Measurements from ENCODE around the gene P2RX7. TPM values are rescaled to one million over a fixed set of nuclear protein-coding genes. Genes with fewer than 3 reads are reported as not detected.
"Not testable (repeated sequence)": the region's sequence is repeated elsewhere in the genome, so short reads cannot be mapped to it uniquely, and the experiment has no call there.

P2RX7 gene
- total RNA-seq, 1 donor from 2014 or later: 0.07 TPM

- Histone ChIP-seq H3K4me2 (ENCODE audit: low read length) (no peak overlapping the region), H3K27me3 (ENCODE audit: insufficient read depth, low read length) (peaks cover 61% of the 10 kb centered on the region), H3K4me3 (ENCODE audit: insufficient read depth, low read depth, low read length) (no peak overlapping the region), H3K9me3 (ENCODE audit: insufficient read depth, low read depth, low read length) (peaks cover 7% of the 10 kb centered on the region), H4K20me1 (ENCODE audit: insufficient read depth, low read length) (no peaks in the 10 kb centered on the region), H3K36me3 (ENCODE audit: insufficient read depth, low read length) (no peaks in the 10 kb centered on the region), H3K4me1 (ENCODE audit: insufficient read depth, low read length) (no peaks in the 10 kb centered on the region), H3K79me2 (ENCODE audit: insufficient read depth, low read length) (no peaks in the 10 kb centered on the region), H2AFZ (ENCODE audit: low read depth, low read length) (no peak overlapping the region), H3K27ac (ENCODE audit: low read depth, low read length) (no peak overlapping the region), H3K9ac (ENCODE audit: low read length) (no peak overlapping the region)
- Mint-ChIP-seq H3K27me3 (ENCODE audit: low read depth, unreplicated experiment) (peaks cover 66% of the 10 kb centered on the region), H3K4me3 (ENCODE audit: unreplicated experiment) (no peak overlapping the region), H3K4me1 (ENCODE audit: low read depth, unreplicated experiment) (no peaks in the 10 kb centered on the region), H3K36me3 (ENCODE audit: low read depth, unreplicated experiment) (no peaks in the 10 kb centered on the region), H3K9me3 (ENCODE audit: unreplicated experiment) (peaks cover 15% of the 10 kb centered on the region), H3K27ac (ENCODE audit: unreplicated experiment) (no peak overlapping the region)
- no peak for FAIRE-seq
- TF ChIP-seq CTCF (IDR thresholded peaks at IDR 0.05; ENCODE audit: insufficient read depth, low read depth, low read length) (no peak), EZH2 (IDR thresholded peaks at IDR 0.05; ENCODE audit: insufficient read depth, low read length) (no peak)
- no peak for DNase-seq (ENCODE audit: low read depth)
These were observed 25.4 kb downstream of the P2RX7 start for GRCh38 chr12:121158085-121158484.

- not testable (repeated sequence) for FAIRE-seq; DNase-seq (ENCODE audit: low read depth); H3K4me1 ChIP-seq (ENCODE audit: insufficient read depth, low read length); H3K4me3 ChIP-seq (ENCODE audit: insufficient read depth, low read depth, low read length); H4K20me1 ChIP-seq (ENCODE audit: insufficient read depth, low read length); H3K9me3 ChIP-seq (ENCODE audit: insufficient read depth, low read depth, low read length); H3K27ac Mint-ChIP-seq (ENCODE audit: unreplicated experiment); H3K4me1 Mint-ChIP-seq (ENCODE audit: low read depth, unreplicated experiment); H3K4me3 Mint-ChIP-seq (ENCODE audit: unreplicated experiment); H3K27ac ChIP-seq (ENCODE audit: low read depth, low read length); H3K9ac ChIP-seq (ENCODE audit: low read length); H2AFZ ChIP-seq (ENCODE audit: low read depth, low read length); H3K36me3 Mint-ChIP-seq (ENCODE audit: low read depth, unreplicated experiment); H3K79me2 ChIP-seq (ENCODE audit: insufficient read depth, low read length); H3K36me3 ChIP-seq (ENCODE audit: insufficient read depth, low read length); H3K4me2 ChIP-seq (ENCODE audit: low read length)
- peaks cover 63% of the 10 kb centered on the region for H3K27me3 ChIP-seq (ENCODE audit: insufficient read depth, low read length)
- H3K9me3 Mint-ChIP-seq (ENCODE audit: unreplicated experiment): peaks cover 15% of the 10 kb centered on the region
- peaks cover 66% of the 10 kb centered on the region for H3K27me3 Mint-ChIP-seq (ENCODE audit: low read depth, unreplicated experiment)
These were observed 26.2 kb downstream of the P2RX7 start for GRCh38 chr12:121158728-121159351.

- H3K4me1 ChIP-seq (ENCODE audit: insufficient read depth, low read length): no peaks in the 10 kb centered on the region
- no peak for TF ChIP-seq CTCF (IDR thresholded peaks at IDR 0.05; ENCODE audit: insufficient read depth, low read depth, low read length)
- no peak for TF ChIP-seq EZH2 (IDR thresholded peaks at IDR 0.05; ENCODE audit: insufficient read depth, low read length)
- H3K27me3 ChIP-seq (ENCODE audit: insufficient read depth, low read length): peaks cover 64% of the 10 kb centered on the region
- no peak overlapping the region for H3K27ac ChIP-seq (ENCODE audit: low read depth, low read length)
- H3K36me3 ChIP-seq (ENCODE audit: insufficient read depth, low read length): no peaks in the 10 kb centered on the region
- no peak overlapping the region for H3K4me3 ChIP-seq (ENCODE audit: insufficient read depth, low read depth, low read length)
- Mint-ChIP-seq H3K36me3 (ENCODE audit: low read depth, unreplicated experiment) (no peaks in the 10 kb centered on the region), H3K4me1 (ENCODE audit: low read depth, unreplicated experiment) (no peaks in the 10 kb centered on the region), H3K27ac (ENCODE audit: unreplicated experiment) (no peak overlapping the region), H3K27me3 (ENCODE audit: low read depth, unreplicated experiment) (peaks cover 58% of the 10 kb centered on the region), H3K9me3 (ENCODE audit: unreplicated experiment) (peaks cover 15% of the 10 kb centered on the region), H3K4me3 (ENCODE audit: unreplicated experiment) (no peak overlapping the region)
- no peak for FAIRE-seq
- H2AFZ ChIP-seq (ENCODE audit: low read depth, low read length): no peak overlapping the region
- H3K79me2 ChIP-seq (ENCODE audit: insufficient read depth, low read length): no peaks in the 10 kb centered on the region
- H3K9me3 ChIP-seq (ENCODE audit: insufficient read depth, low read depth, low read length): peaks cover 7% of the 10 kb centered on the region
- DNase-seq (ENCODE audit: low read depth): no peak
- no peak overlapping the region for H3K4me2 ChIP-seq (ENCODE audit: low read length)
- no peak overlapping the region for H3K9ac ChIP-seq (ENCODE audit: low read length)
- H4K20me1 ChIP-seq (ENCODE audit: insufficient read depth, low read length): no peaks in the 10 kb centered on the region
These were observed 27.0 kb downstream of the P2RX7 start for GRCh38 chr12:121159467-121160307.
